H9 (cell line): Measurements from ENCODE around the gene CCDC157. TPM values are rescaled to one million over a fixed set of nuclear protein-coding genes. Genes with fewer than 3 reads are reported as not detected.

Experiments used
- DNase-seq: peaks from one replicate; pipeline ENCODE4 v3.0.0-alpha.2; 2017
- H2AFZ ChIP-seq: one replicate; pipeline ENCODE4 v1.6.1; 2013; ENCODE audit warnings: mild to moderate bottlenecking, low read length, control low read depth, moderate library complexity
- H2AK5ac ChIP-seq: 2 replicates; pipeline ENCODE4 v1.6.1; 2013; ENCODE audit warnings: low read length, control low read depth, mixed read lengths; ENCODE audit not compliant: insufficient read length
- H2BK120ac ChIP-seq: one replicate; pipeline ENCODE4 v1.6.1; 2013; ENCODE audit warnings: low read depth, mild to moderate bottlenecking, low read length, control low read depth, inconsistent platforms; ENCODE audit not compliant: poor library complexity, severe bottlenecking
- H2BK12ac ChIP-seq: 2 replicates; pipeline ENCODE4 v1.6.1; 2013; ENCODE audit warnings: low read length, control low read depth, mixed read lengths, low read depth; ENCODE audit not compliant: insufficient read length
- H2BK15ac ChIP-seq: 2 replicates; pipeline ENCODE4 v1.6.1; 2013; ENCODE audit warnings: low read depth, low read length, control low read depth
- H2BK20ac ChIP-seq: one replicate; pipeline ENCODE4 v1.6.1; 2013; ENCODE audit warnings: low read depth, mild to moderate bottlenecking, low read length, control low read depth, inconsistent platforms; ENCODE audit not compliant: poor library complexity, severe bottlenecking
- H2BK5ac ChIP-seq: 2 replicates; pipeline ENCODE4 v1.6.1; 2013; ENCODE audit warnings: low read length, control low read depth, mixed read lengths; ENCODE audit not compliant: insufficient read length
- H3K14ac ChIP-seq: 2 replicates; pipeline ENCODE4 v1.6.1; 2013; ENCODE audit warnings: low read length, control low read depth; ENCODE audit not compliant: insufficient read depth
- H3K18ac ChIP-seq: 2 replicates; pipeline ENCODE4 v1.6.1; 2013; ENCODE audit warnings: low read depth, mild to moderate bottlenecking, mixed read lengths, low read length, control low read depth; ENCODE audit not compliant: insufficient read length
- H3K23ac ChIP-seq: 2 replicates; pipeline ENCODE4 v1.6.1; 2013; ENCODE audit warnings: low read length, control low read depth, mixed read lengths, low read depth; ENCODE audit not compliant: insufficient read length
- H3K23me2 ChIP-seq: 2 replicates; pipeline ENCODE4 v1.6.1; 2013; ENCODE audit warnings: low read depth, mild to moderate bottlenecking, mixed read lengths, low read length, control low read depth; ENCODE audit not compliant: insufficient read length, poor library complexity, severe bottlenecking
- H3K27ac ChIP-seq: 2 replicates; pipeline ENCODE4 v1.5.1; 2013; ENCODE audit warnings: low read length, control low read depth, mixed read lengths, low read depth; ENCODE audit not compliant: insufficient read length
- H3K27me3 ChIP-seq: 2 replicates; pipeline ENCODE4 v1.6.1; 2013; ENCODE audit warnings: low read length, control low read depth, inconsistent platforms; ENCODE audit not compliant: insufficient read depth
- H3K4ac ChIP-seq: 2 replicates; pipeline ENCODE4 v1.6.1; 2013; ENCODE audit warnings: low read depth, mild to moderate bottlenecking, control low read depth, inconsistent platforms, low read length, moderate library complexity
- H3K4me1 ChIP-seq: 2 replicates; pipeline ENCODE4 v1.6.1; 2013; ENCODE audit warnings: low read length, control low read depth, inconsistent platforms; ENCODE audit not compliant: insufficient read depth
- H3K4me2 ChIP-seq: 2 replicates; pipeline ENCODE4 v1.6.1; 2013; ENCODE audit warnings: low read length, control low read depth, mixed read lengths; ENCODE audit not compliant: insufficient read length, insufficient read depth
- H3K56ac ChIP-seq: 2 replicates; pipeline ENCODE4 v1.6.1; 2013; ENCODE audit warnings: low read depth, mild to moderate bottlenecking, mixed read lengths, low read length, control low read depth; ENCODE audit not compliant: insufficient read length
- H3K79me1 ChIP-seq: 2 replicates; pipeline ENCODE4 v1.6.1; 2013; ENCODE audit warnings: low read depth, mild to moderate bottlenecking, moderate library complexity, low read length, control low read depth, inconsistent platforms; ENCODE audit not compliant: insufficient read depth, poor library complexity, severe bottlenecking
- H3K79me2 ChIP-seq: 2 replicates; pipeline ENCODE4 v1.6.1; 2013; ENCODE audit warnings: low read length, control low read depth, inconsistent platforms; ENCODE audit not compliant: insufficient read depth
- H3K9ac ChIP-seq: 2 replicates; pipeline ENCODE4 v1.6.1; 2013; ENCODE audit warnings: low read length, control low read depth, mixed read lengths; ENCODE audit not compliant: insufficient read length; ENCODE audit errors: extremely low read depth
- H3K9me3 ChIP-seq: one replicate; pipeline ENCODE4 v1.6.1; 2013; ENCODE audit warnings: low read depth, low read length, inconsistent platforms; ENCODE audit not compliant: control insufficient read depth
- H3T11ph ChIP-seq: one replicate; pipeline ENCODE4 v1.6.1; 2013; ENCODE audit warnings: mild to moderate bottlenecking, low read length, control low read depth, inconsistent platforms
- H4K20me1 ChIP-seq: one replicate; pipeline ENCODE4 v1.6.1; 2013; ENCODE audit not compliant: control insufficient read depth, insufficient read length, insufficient read depth
- H4K5ac ChIP-seq: 2 replicates; pipeline ENCODE4 v1.6.1; 2013; ENCODE audit warnings: low read depth, mild to moderate bottlenecking, mixed read lengths, low read length, control low read depth; ENCODE audit not compliant: insufficient read length
- H4K8ac ChIP-seq: replicated peaks from 2 replicates; pipeline ENCODE4 v1.6.1; 2013; ENCODE audit warnings: low read length, control low read depth, mixed read lengths, low read depth; ENCODE audit not compliant: insufficient read length
- H4K91ac ChIP-seq: 2 replicates; pipeline ENCODE4 v1.6.1; 2013; ENCODE audit warnings: low read depth, mild to moderate bottlenecking, moderate library complexity, mixed read lengths, low read length, control low read depth; ENCODE audit not compliant: insufficient read length
- H3K27ac Mint-ChIP-seq, 3 experiments: 2 replicates in 2 of 3; 3 replicates in 1 of 3; pipeline ENCODE4 v1.8.0; 2020 to 2021; ENCODE audit warnings: mixed read lengths in 3 of 3, mild to moderate bottlenecking in 1 of 3, moderate library complexity in 1 of 3
- H3K27me3 Mint-ChIP-seq: 2 replicates; pipeline ENCODE4 v1.8.0; 2021; ENCODE audit warnings: low read depth, mild to moderate bottlenecking, moderate library complexity, mixed read lengths
- H3K36me3 Mint-ChIP-seq, 3 experiments: 2 replicates in 2 of 3; 3 replicates in 1 of 3; pipeline ENCODE4 v1.8.0; 2020 to 2021; ENCODE audit warnings: low read depth in 3 of 3, mixed read lengths in 3 of 3; ENCODE audit not compliant: insufficient read depth in 1 of 3
- H3K4me1 Mint-ChIP-seq, 2 experiments: 2 replicates each; pipeline ENCODE4 v1.8.0; 2020; ENCODE audit warnings: mixed read lengths in 2 of 2
- H3K4me3 Mint-ChIP-seq, 2 experiments: 2 replicates in 1 of 2; 3 replicates in 1 of 2; pipeline ENCODE4 v1.8.0; 2020 to 2021; ENCODE audit warnings: mild to moderate bottlenecking in 2 of 2, mixed read lengths in 2 of 2, moderate library complexity in 1 of 2
- H3K9me3 Mint-ChIP-seq, 2 experiments: 2 replicates in 1 of 2; 3 replicates in 1 of 2; pipeline ENCODE4 v1.8.0; 2020; ENCODE audit warnings: mild to moderate bottlenecking in 2 of 2, mixed read lengths in 2 of 2, moderate library complexity in 1 of 2
- WGBS: extraction: QIAGEN DNeasy Blood & Tissue Kit; methylation state at CpG from one replicate; pipeline ENCODE4 v1.1.7; 2013; ENCODE audit warnings: missing lambda C conversion rate, low lambda C conversion rate, mixed read lengths; ENCODE audit not compliant: insufficient read length; ENCODE audit errors: extremely low coverage; 5-methylcytosine and 5-hydroxymethylcytosine counted together
- total RNA-seq: library from RNA; stranded (reverse); gene quantifications from 2 replicates; pipeline ENCODE4 v1.2.1, GENCODE V29; 2021
- TF ChIP-seq, protein P1 (sequence below): fragments of 200-600 bp; sonication (generic); conservative IDR thresholded peaks from 3 replicates; pipeline ENCODE4 v1.8.0; 2021; ENCODE audit warnings: antibody characterized with exemption, mild to moderate bottlenecking

The CCDC157 gene
- total RNA-seq, 1 experiment from 2014 or later = 4.3 TPM

GRCh38 chr22:30361916-30362650 lies 5.3 kb downstream of the CCDC157 start:
- TF ChIP-seq, protein P1, sequence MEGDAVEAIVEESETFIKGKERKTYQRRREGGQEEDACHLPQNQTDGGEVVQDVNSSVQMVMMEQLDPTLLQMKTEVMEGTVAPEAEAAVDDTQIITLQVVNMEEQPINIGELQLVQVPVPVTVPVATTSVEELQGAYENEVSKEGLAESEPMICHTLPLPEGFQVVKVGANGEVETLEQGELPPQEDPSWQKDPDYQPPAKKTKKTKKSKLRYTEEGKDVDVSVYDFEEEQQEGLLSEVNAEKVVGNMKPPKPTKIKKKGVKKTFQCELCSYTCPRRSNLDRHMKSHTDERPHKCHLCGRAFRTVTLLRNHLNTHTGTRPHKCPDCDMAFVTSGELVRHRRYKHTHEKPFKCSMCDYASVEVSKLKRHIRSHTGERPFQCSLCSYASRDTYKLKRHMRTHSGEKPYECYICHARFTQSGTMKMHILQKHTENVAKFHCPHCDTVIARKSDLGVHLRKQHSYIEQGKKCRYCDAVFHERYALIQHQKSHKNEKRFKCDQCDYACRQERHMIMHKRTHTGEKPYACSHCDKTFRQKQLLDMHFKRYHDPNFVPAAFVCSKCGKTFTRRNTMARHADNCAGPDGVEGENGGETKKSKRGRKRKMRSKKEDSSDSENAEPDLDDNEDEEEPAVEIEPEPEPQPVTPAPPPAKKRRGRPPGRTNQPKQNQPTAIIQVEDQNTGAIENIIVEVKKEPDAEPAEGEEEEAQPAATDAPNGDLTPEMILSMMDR = no peak
- no peaks in the 10 kb centered on the region for H3K23me2 ChIP-seq
- Mint-ChIP-seq H3K9me3 (no peaks in the 10 kb centered on the region), H3K4me3 (peak overlapping the region in 1 of 2 experiments; percentile 36; a peak in 3 of 5 replicates), H3K27me3 (no peaks in the 10 kb centered on the region), H3K4me1 (peaks cover 20 to 21% of the 10 kb centered on the region in 2 experiments), H3K36me3 (peaks cover 3 to 13% (median 7%) of the 10 kb centered on the region in 3 experiments; a peak in 4 of 7 replicates), H3K27ac (peak overlapping the region; percentile 55 to 87 (median 66); a peak in 6 of 7 replicates)
- H2BK120ac ChIP-seq = no peak overlapping the region
- no peak overlapping the region for H4K8ac ChIP-seq
- no peak overlapping the region for H2BK15ac ChIP-seq
- no peak overlapping the region for H3K27ac ChIP-seq
- WGBS = no CpG with 5 or more reads among the region's 10 CpGs
- no peaks in the 10 kb centered on the region for H3K79me2 ChIP-seq
- H2AFZ ChIP-seq = no peak overlapping the region
- H2BK5ac ChIP-seq = no peak overlapping the region
- no peak overlapping the region for H4K5ac ChIP-seq
- DNase-seq = no peak
- no peaks in the 10 kb centered on the region for H3K79me1 ChIP-seq
- no peaks in the 10 kb centered on the region for H3K9me3 ChIP-seq
- no peak overlapping the region for H3K56ac ChIP-seq
- H3K18ac ChIP-seq = no peak overlapping the region
- no peak overlapping the region for H4K91ac ChIP-seq
- H3K23ac ChIP-seq = no peak overlapping the region
- H3K27me3 ChIP-seq = no peaks in the 10 kb centered on the region
- H3K4me1 ChIP-seq = peaks cover 4% of the 10 kb centered on the region
- no peak overlapping the region for H3T11ph ChIP-seq
- H3K4ac ChIP-seq = no peak overlapping the region; the same call in 1 of the 2 replicates
- no peak overlapping the region for H2BK20ac ChIP-seq
- no peak overlapping the region for H2AK5ac ChIP-seq
- no peak overlapping the region for H3K9ac ChIP-seq
- no peak overlapping the region for H3K14ac ChIP-seq
- H3K4me2 ChIP-seq = no peak overlapping the region
- no peaks in the 10 kb centered on the region for H4K20me1 ChIP-seq
- H2BK12ac ChIP-seq = no peak overlapping the region
